ENCODE results near the gene KCNK10.

DNA sequence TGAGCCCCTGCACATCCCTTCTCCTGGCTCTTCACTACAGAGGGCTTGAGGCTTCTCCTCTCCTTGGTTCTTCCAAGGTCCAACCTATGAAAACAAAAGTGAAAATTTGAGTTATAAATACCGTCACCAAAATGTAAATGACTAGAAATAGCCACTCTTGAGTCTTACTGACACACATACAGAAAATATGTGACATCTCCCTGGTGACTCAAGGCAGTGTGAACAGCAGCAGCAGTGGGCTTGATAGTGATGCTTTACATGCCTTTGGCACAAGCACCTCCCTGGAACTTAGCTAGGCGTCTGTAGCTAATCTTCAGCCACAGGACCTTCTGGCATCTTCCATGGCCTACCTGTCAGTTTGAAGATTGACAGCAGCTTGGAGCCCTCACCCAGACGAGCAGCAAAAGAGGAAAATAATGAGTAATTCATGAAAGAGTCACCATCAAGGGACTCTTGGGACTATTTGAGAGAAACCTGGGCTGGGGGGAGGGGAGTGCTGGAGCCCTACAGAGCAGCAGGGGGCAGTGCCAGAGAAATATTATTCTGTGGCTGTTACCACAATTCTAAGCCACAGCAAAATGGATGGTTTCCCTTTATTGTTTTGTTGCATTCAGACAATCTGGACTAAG, 158.0 kb downstream of the KCNK10 start:
- TF ChIP-seq CTCF (IDR thresholded peaks at IDR 0.05) (no peak), POLR2A (IDR thresholded peaks at IDR 0.05) (no peak)
